Measurements from ENCODE around the gene USP25. TPM values are rescaled to one million over a fixed set of nuclear protein-coding genes. Genes with fewer than 3 reads are reported as not detected.

Gene USP25
- total and polyA plus RNA-seq, 2 of the 8 experiments (the other 6 are each of a cell fraction or from before 2014, with no cell fraction given) = 11.2 to 48.1 TPM

GRCh38 chr21:15752763-15753407 is 23.1 kb downstream of the USP25 start (continued):
- TF ChIP-seq SP1 (IDR thresholded peaks at IDR 0.05; ENCODE audit: low read depth, low read length) = peak; percentile 84
- TF ChIP-seq POLR2AphosphoS5 (IDR thresholded peaks at IDR 0.05; ENCODE audit: low read depth, low read length) = peak; percentile 56; the same call in 1 of the 2 replicates
- TF ChIP-seq CHD7 (IDR thresholded peaks at IDR 0.05; ENCODE audit: insufficient replicate concordance, low read length) = no peak
- TF ChIP-seq ATF3 (IDR thresholded peaks at IDR 0.05; ENCODE audit: insufficient read depth, low read depth, low read length) = peak; percentile 42; the same call in 1 of the 2 replicates
- no peak for TF ChIP-seq GTF2F1 (IDR thresholded peaks at IDR 0.05; ENCODE audit: borderline replicate concordance, low read depth, low read length)
- peak in 1 of 2 experiments; percentile 11 for TF ChIP-seq BCL11A (IDR thresholded peaks at IDR 0.05; ENCODE audit: low read depth in 2 of 2, low read length in 2 of 2)
- peak; percentile 83 for TF ChIP-seq NANOG (IDR thresholded peaks at IDR 0.05; ENCODE audit: insufficient read depth, low read depth, low read length, poor library complexity, severe bottlenecking)
- no peak for TF ChIP-seq EZH2 (IDR thresholded peaks at IDR 0.05; ENCODE audit: low read depth, low read length, severe bottlenecking)
- no peak for TF ChIP-seq SAP30 (IDR thresholded peaks at IDR 0.05; ENCODE audit: insufficient read depth, insufficient replicate concordance, low read length)

Data from H1 (cell line).